IPS-20b (cell line): Measurements from ENCODE around the gene INO80E.
A peak's percentile ranks its signal among the peaks of the same experiment; 100 is the strongest.

Experiments used
- H3K27ac ChIP-seq: one replicate; pipeline ENCODE4 v1.5.1; 2013; ENCODE audit warnings: low read length
- H3K27me3 ChIP-seq: 2 replicates; pipeline ENCODE4 v1.6.1; 2013; ENCODE audit warnings: mild to moderate bottlenecking, low read length, inconsistent platforms; ENCODE audit not compliant: insufficient read depth
- H3K36me3 ChIP-seq: 2 replicates; pipeline ENCODE4 v1.6.1; 2013; ENCODE audit warnings: low read depth, mild to moderate bottlenecking, inconsistent platforms, low read length, moderate library complexity; ENCODE audit not compliant: insufficient read depth
- H3K4me1 ChIP-seq: 2 replicates; pipeline ENCODE4 v1.6.1; 2013; ENCODE audit warnings: mild to moderate bottlenecking, control low read depth, inconsistent platforms, low read length, moderate library complexity; ENCODE audit not compliant: insufficient read depth
- H3K4me3 ChIP-seq: 2 replicates; pipeline ENCODE4 v1.5.1; 2013; ENCODE audit warnings: mild to moderate bottlenecking, low read length, inconsistent platforms
- H3K9ac ChIP-seq: 2 replicates; pipeline ENCODE4 v1.6.1; 2013; ENCODE audit warnings: low read depth, mild to moderate bottlenecking, inconsistent platforms, low read length, moderate library complexity
- H3K9me3 ChIP-seq: 2 replicates; pipeline ENCODE4 v1.6.1; 2013; ENCODE audit warnings: mild to moderate bottlenecking, low read depth, low read length, inconsistent platforms; ENCODE audit not compliant: insufficient read depth

The INO80E gene

GRCh38 chr16:29963021-29963743 is 32.9 kb upstream of the INO80E start:
- no peaks in the 10 kb centered on the region for H3K27me3 ChIP-seq
- peak overlapping the region; percentile 82; the same call in 1 of the 2 replicates for H3K4me3 ChIP-seq
- no peaks in the 10 kb centered on the region for H3K9me3 ChIP-seq
- H3K9ac ChIP-seq = no peak overlapping the region
- no peak overlapping the region for H3K27ac ChIP-seq
- 0 out of 2 replicates have a peak, but pooled peaks cover 3% of the 10 kb centered on the region for H3K4me1 ChIP-seq
- H3K36me3 ChIP-seq = peaks cover 3% of the 10 kb centered on the region

- Histone ChIP-seq H3K27me3 (peaks cover 14% of the 10 kb centered on the region), H3K27ac (no peak overlapping the region), H3K36me3 (peaks cover 24% of the 10 kb centered on the region), H3K9me3 (peaks cover 9% of the 10 kb centered on the region), H3K4me1 (no peaks in the 10 kb centered on the region), H3K9ac (no peak overlapping the region), H3K4me3 (no peak overlapping the region)
Observed at GRCh38 chr16:29968205-29968604, 27.8 kb upstream of the INO80E start.

- Histone ChIP-seq H3K9me3 (peaks cover 10% of the 10 kb centered on the region), H3K9ac (no peak overlapping the region), H3K27me3 (peaks cover 14% of the 10 kb centered on the region), H3K36me3 (peaks cover 24% of the 10 kb centered on the region), H3K4me3 (no peak overlapping the region), H3K4me1 (peaks cover 16% of the 10 kb centered on the region), H3K27ac (no peak overlapping the region)
Observed at GRCh38 chr16:29971304-29971703, 24.7 kb upstream of the INO80E start.

GRCh38 chr16:29972500-29972899 is 23.5 kb upstream of the INO80E start:
- no peak overlapping the region for H3K27ac ChIP-seq
- peaks cover 14% of the 10 kb centered on the region for H3K27me3 ChIP-seq
- H3K36me3 ChIP-seq = peaks cover 24% of the 10 kb centered on the region
- H3K4me1 ChIP-seq = peaks cover 22% of the 10 kb centered on the region
- peaks cover 10% of the 10 kb centered on the region for H3K9me3 ChIP-seq
- no peak overlapping the region for H3K4me3 ChIP-seq
- H3K9ac ChIP-seq = no peak overlapping the region

- no peak overlapping the region for H3K27ac ChIP-seq
- no peak overlapping the region for H3K4me3 ChIP-seq
- H3K36me3 ChIP-seq = peaks cover 27% of the 10 kb centered on the region
- no peak overlapping the region for H3K9ac ChIP-seq
- H3K4me1 ChIP-seq = peaks cover 22% of the 10 kb centered on the region
- H3K9me3 ChIP-seq = peaks cover 10% of the 10 kb centered on the region
- H3K27me3 ChIP-seq = peaks cover 14% of the 10 kb centered on the region
Observed at GRCh38 chr16:29972992-29973383, 23.1 kb upstream of the INO80E start.

GRCh38 chr16:29973384-29974246 is 22.4 kb upstream of the INO80E start, which contains the start of gene TAOK2:
Gene TAOK2 (plus strand): TSS chr16:29973868. CDS start chr16:29977773, 3,905 bp downstream.
- Histone ChIP-seq H3K4me1 (peaks cover 22% of the 10 kb centered on the region), H3K4me3 (peak within 1 kb of the TSS; percentile 86), H3K27ac (no peak within 1 kb of the TSS), H3K36me3 (peaks cover 27% of the 10 kb centered on the region), H3K9ac (peak within 1 kb of the TSS; percentile 92), H3K9me3 (peaks cover 10% of the 10 kb centered on the region), H3K27me3 (peaks cover 14% of the 10 kb centered on the region)

- Histone ChIP-seq H3K4me1 (peaks cover 22% of the 10 kb centered on the region), H3K36me3 (peaks cover 32% of the 10 kb centered on the region), H3K4me3 (peak overlapping the region; percentile 86), H3K9ac (peak overlapping the region; percentile 92), H3K27me3 (peaks cover 14% of the 10 kb centered on the region), H3K9me3 (peaks cover 10% of the 10 kb centered on the region), H3K27ac (no peak overlapping the region)
Observed at GRCh38 chr16:29974291-29975133, 21.5 kb upstream of the INO80E start.

- Histone ChIP-seq H3K4me1 (peaks cover 22% of the 10 kb centered on the region), H3K4me3 (peak overlapping the region; percentile 86), H3K27me3 (peaks cover 14% of the 10 kb centered on the region), H3K27ac (no peak overlapping the region), H3K36me3 (peaks cover 38% of the 10 kb centered on the region), H3K9me3 (peaks cover 10% of the 10 kb centered on the region), H3K9ac (peak overlapping the region; percentile 92; the same call in 1 of the 2 replicates)
Observed at GRCh38 chr16:29975134-29975538, 20.9 kb upstream of the INO80E start.

- Histone ChIP-seq H3K9ac (peak overlapping the region; percentile 7), H3K4me1 (peaks cover 22% of the 10 kb centered on the region), H3K4me3 (peak overlapping the region; percentile 86), H3K9me3 (peaks cover 10% of the 10 kb centered on the region), H3K36me3 (peaks cover 47% of the 10 kb centered on the region), H3K27me3 (peaks cover 14% of the 10 kb centered on the region), H3K27ac (no peak overlapping the region)
Observed at GRCh38 chr16:29975811-29976511, 20.1 kb upstream of the INO80E start.

GRCh38 chr16:29977063-29977825 is 18.8 kb upstream of the INO80E start:
- no peak overlapping the region for H3K27ac ChIP-seq
- H3K36me3 ChIP-seq = peaks cover 55% of the 10 kb centered on the region
- peaks cover 10% of the 10 kb centered on the region for H3K9me3 ChIP-seq
- H3K9ac ChIP-seq = no peak overlapping the region; the same call in 1 of the 2 replicates
- peaks cover 9% of the 10 kb centered on the region for H3K27me3 ChIP-seq
- H3K4me3 ChIP-seq = peak overlapping the region; percentile 86; the same call in 1 of the 2 replicates
- H3K4me1 ChIP-seq = peaks cover 22% of the 10 kb centered on the region
